Astrocyte of the cerebellum (primary cell): ENCODE data around the gene LPIN2.
"Not testable (repeated sequence)": the region's sequence is repeated elsewhere in the genome, so short reads cannot be mapped to it uniquely, and the experiment has no call there.

Experiments
- DNase-seq: peaks from one replicate; pipeline ENCODE4 v3.0.0-alpha.2; 2011; ENCODE audit warnings: low read depth
- H3K4me3 ChIP-seq: 2 replicates; pipeline ENCODE4 v1.5.1; 2011; ENCODE audit warnings: mild to moderate bottlenecking, low read depth, low read length, moderate library complexity
- in situ Hi-C: cut with HindIII; loops from 2 replicates; pipeline ENCODE4 v1.10.0; 2017; ENCODE audit warnings: low sequenced_read_pairs
- TF ChIP-seq, protein P1 (sequence below): IDR thresholded peaks from 2 replicates; pipeline ENCODE4 v1.5.1; 2012; ENCODE audit warnings: low read length, low read depth, moderate library complexity, mild to moderate bottlenecking; ENCODE audit errors: missing control alignments

The LPIN2 gene

DNA sequence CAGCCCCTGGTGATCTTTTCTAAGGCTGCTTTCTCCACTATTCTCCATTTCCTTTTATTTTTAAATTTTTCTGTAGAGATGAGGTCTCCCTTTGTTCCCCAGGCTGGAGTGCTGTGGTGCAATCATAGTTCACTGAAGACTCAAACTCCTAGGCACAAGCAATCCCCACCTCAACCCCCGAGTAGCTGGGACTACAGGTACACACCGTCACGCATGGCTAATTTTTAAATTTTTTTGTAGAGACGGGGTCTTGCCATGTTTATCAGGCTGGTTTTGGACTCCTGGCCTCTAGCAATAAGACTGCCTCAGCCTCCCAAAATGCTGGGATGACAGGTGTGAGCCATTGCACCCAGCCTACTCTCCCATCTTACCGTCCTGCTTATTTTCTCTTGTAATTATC lies 22.7 kb upstream of the LPIN2 start:
- in situ Hi-C loops = no loop called here
- TF ChIP-seq, protein P1, sequence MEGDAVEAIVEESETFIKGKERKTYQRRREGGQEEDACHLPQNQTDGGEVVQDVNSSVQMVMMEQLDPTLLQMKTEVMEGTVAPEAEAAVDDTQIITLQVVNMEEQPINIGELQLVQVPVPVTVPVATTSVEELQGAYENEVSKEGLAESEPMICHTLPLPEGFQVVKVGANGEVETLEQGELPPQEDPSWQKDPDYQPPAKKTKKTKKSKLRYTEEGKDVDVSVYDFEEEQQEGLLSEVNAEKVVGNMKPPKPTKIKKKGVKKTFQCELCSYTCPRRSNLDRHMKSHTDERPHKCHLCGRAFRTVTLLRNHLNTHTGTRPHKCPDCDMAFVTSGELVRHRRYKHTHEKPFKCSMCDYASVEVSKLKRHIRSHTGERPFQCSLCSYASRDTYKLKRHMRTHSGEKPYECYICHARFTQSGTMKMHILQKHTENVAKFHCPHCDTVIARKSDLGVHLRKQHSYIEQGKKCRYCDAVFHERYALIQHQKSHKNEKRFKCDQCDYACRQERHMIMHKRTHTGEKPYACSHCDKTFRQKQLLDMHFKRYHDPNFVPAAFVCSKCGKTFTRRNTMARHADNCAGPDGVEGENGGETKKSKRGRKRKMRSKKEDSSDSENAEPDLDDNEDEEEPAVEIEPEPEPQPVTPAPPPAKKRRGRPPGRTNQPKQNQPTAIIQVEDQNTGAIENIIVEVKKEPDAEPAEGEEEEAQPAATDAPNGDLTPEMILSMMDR = no peak

GRCh38 chr18:3032721-3033120 lies 19.8 kb upstream of the LPIN2 start:
- TF ChIP-seq, protein P1 = no peak
- in situ Hi-C loops = no loop called here
- H3K4me3 ChIP-seq = no peak overlapping the region
- no peak for DNase-seq

More for the DNA sequence above, 22.7 kb upstream of the LPIN2 start:
- H3K4me3 ChIP-seq = no peak overlapping the region
- DNase-seq = no peak

DNA sequence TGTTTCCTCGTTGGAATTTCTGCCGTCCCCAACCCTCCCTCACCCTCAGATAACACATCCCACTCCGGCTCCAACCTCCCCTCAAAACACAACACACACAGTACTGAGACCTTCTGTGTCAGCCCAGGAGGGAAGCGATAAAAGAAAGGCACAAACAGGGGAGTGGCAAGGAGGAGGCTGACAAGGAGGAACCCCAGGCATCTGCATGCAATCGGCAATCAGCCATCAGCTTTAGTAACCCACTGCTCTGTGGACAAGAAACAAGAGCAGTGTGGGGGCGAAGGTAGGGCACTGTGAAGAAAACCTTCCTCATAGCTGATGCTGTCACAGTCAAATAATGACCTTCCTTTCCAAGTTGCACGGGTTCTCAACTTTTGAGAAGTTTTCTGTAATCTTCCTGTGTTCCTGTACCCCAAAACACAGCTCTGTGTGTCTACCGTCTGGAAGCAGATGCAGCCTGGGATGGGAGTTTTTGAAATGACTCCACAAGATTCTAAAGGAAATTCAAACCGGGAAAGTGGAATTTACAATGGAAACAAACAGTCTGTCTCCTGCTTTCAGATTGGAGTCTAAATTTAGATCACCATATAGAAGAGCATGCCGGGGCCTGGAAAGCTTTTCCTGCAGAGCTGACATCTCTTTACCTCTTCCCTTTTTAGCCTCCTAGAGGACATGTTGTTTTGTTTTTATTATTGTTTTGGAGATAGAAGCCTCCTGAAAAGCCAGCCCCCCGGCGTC lies 16.4 kb upstream of the LPIN2 start:
- TF ChIP-seq, protein P1 = no peak
- no peak for DNase-seq
- in situ Hi-C loops = no loop called here
- H3K4me3 ChIP-seq = no peak overlapping the region

GRCh38 chr18:3028115-3028514 lies 15.2 kb upstream of the LPIN2 start:
- DNase-seq, in situ Hi-C loops, H3K4me3 ChIP-seq: not testable (repeated sequence)

DNA sequence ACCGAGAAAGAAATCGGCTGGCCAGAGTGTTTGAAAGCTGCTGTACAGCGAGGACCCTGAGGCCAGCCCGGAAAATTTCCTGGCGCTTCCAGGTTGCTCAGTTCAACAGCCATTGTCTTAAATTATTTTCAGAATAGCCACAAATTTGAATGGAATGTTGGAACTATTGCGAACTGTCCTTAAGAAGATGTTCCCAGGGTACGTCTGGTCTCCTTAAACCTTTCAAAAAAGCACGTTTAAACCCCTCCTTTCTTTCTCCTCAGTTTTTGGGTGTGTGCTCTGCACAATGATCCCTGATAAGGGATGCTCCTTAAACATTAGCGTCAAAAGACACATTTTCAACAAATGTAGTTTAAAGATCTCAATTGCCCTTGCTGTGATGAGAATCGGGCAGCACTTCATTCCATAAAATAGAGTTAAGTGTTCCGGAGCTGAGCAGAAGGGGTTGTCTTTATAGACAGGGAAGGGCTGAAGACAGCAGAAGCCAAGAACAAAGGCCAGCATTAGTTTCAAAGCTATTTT lies 14.5 kb upstream of the LPIN2 start:
- no peak for DNase-seq
- TF ChIP-seq, protein P1 = no peak
- in situ Hi-C loops = no loop called here
- H3K4me3 ChIP-seq = no peak overlapping the region

DNA sequence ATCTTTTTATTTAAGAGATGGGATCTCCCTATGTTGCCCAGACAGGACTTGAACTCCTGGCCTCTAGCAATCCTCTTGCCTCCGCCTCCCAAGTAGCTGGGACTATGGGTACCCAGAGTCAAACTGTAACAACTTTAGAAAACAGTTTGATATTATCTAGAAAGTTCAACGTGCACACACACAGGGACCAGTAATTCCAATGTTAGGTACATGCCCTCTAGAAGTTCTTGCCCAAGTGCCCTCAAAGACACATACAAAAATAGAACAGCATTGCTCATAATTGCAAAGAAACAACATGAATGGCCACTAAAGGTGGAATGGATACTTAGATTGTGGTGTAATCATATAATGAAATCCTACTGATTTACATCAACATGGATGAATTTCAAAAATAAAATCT lies 12.6 kb upstream of the LPIN2 start:
- TF ChIP-seq, protein P1 = no peak
- H3K4me3 ChIP-seq = no peak overlapping the region
- in situ Hi-C loops = no loop called here
- no peak for DNase-seq

- DNase-seq, in situ Hi-C loops, H3K4me3 ChIP-seq: not testable (repeated sequence)
Observed at GRCh38 chr18:3023603-3024002, 10.7 kb upstream of the LPIN2 start.
